SKM-1 (cell line): Measurements from ENCODE around the gene ZNF831.

Experiments used
- DNase-seq: peaks from one replicate; lab custom pipeline; 2025; ENCODE audit not compliant: unreplicated experiment; lab: John Stamatoyannopoulos, UW

ZNF831 gene

GRCh38 chr20:59246691-59247400 lies 83.2 kb downstream of the ZNF831 start:
- no peak for DNase-seq

GRCh38 chr20:59247731-59248684 lies 84.4 kb downstream of the ZNF831 start:
- DNase-seq = no peak

- DNase-seq = no peak
Observed at GRCh38 chr20:59250293-59250692, 86.7 kb downstream of the ZNF831 start.

GRCh38 chr20:59253325-59253724 lies 89.7 kb downstream of the ZNF831 start:
- no peak for DNase-seq

- DNase-seq = no peak
Observed at GRCh38 chr20:59253779-59254319, 90.2 kb downstream of the ZNF831 start.

GRCh38 chr20:59255256-59255655 lies 91.6 kb downstream of the ZNF831 start:
- DNase-seq = no peak

GRCh38 chr20:59258221-59258621 lies 94.6 kb downstream of the ZNF831 start:
- DNase-seq = no peak

GRCh38 chr20:59259946-59260345 lies 96.3 kb downstream of the ZNF831 start:
- DNase-seq = no peak

GRCh38 chr20:59265298-59265697 lies 101.7 kb downstream of the ZNF831 start:
- no peak for DNase-seq

- no peak for DNase-seq
Observed at GRCh38 chr20:59268870-59269269, 105.2 kb downstream of the ZNF831 start.

- no peak for DNase-seq
Observed at GRCh38 chr20:59269411-59270025, 105.9 kb downstream of the ZNF831 start.

GRCh38 chr20:59270380-59270779 lies 106.8 kb downstream of the ZNF831 start:
- DNase-seq = no peak

- no peak for DNase-seq
Observed at GRCh38 chr20:59273739-59274357, 110.2 kb downstream of the ZNF831 start.

GRCh38 chr20:59276938-59277337 lies 113.3 kb downstream of the ZNF831 start:
- no peak for DNase-seq

- DNase-seq = no peak
Observed at GRCh38 chr20:59284470-59284869, 120.8 kb downstream of the ZNF831 start.

GRCh38 chr20:59289994-59290393 lies 126.4 kb downstream of the ZNF831 start:
- DNase-seq = no peak

GRCh38 chr20:59291740-59292383 lies 128.2 kb downstream of the ZNF831 start:
- no peak for DNase-seq

GRCh38 chr20:59295531-59295930 lies 131.9 kb downstream of the ZNF831 start:
- no peak for DNase-seq

- no peak for DNase-seq
Observed at GRCh38 chr20:59297686-59298085, 134.1 kb downstream of the ZNF831 start.

- no peak for DNase-seq
Observed at GRCh38 chr20:59299945-59300332, 136.3 kb downstream of the ZNF831 start.
